ENCODE data around the gene ARHGAP10.

The ARHGAP10 gene

DNA sequence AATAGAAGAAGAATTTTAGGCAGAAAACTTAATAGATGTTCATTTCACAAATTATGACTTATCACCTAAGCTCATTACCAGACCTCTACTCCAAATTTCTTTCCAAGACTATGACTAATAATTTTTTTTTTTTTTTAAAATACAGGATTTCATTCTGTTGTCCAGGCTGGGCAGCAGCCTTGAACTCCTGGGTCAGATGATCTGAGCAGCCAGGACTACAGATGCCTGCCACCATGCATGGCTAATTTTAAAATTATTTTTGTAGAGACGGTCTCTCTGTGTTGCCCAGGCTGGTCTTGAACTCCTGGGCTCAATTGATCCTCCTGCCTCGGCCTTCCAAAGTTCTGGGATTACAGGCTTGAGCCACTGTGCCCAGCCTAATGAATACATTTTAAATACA lies 119.2 kb downstream of the ARHGAP10 start:
- no peak overlapping the region for H3K9ac ChIP-seq
- H3K79me2 ChIP-seq (ENCODE audit: insufficient read depth, low read depth), result 0 out of 2 replicates have a peak, but pooled peaks cover 9% of the 10 kb centered on the region
- peaks cover 17% of the 10 kb centered on the region for H3K4me1 ChIP-seq (ENCODE audit: low read depth, poor library complexity, severe bottlenecking)
- no peaks in the 10 kb centered on the region for H4K20me1 ChIP-seq (ENCODE audit: insufficient read depth)
- TF ChIP-seq CTCF (conservative IDR thresholded peaks at IDR 0.05; ENCODE audit: low read depth, low read length), result no peak
- H3K36me3 ChIP-seq (ENCODE audit: insufficient read depth), result no peaks in the 10 kb centered on the region
- H3K4me3 ChIP-seq (IDR thresholded peaks at IDR 0.05; ENCODE audit: insufficient read depth, low read depth, low read length), result no peak overlapping the region
- H3K4me2 ChIP-seq, result no peak overlapping the region
- H2AFZ ChIP-seq (ENCODE audit: low read depth), result no peak overlapping the region
- H3K27ac ChIP-seq, result no peak overlapping the region
- no peaks in the 10 kb centered on the region for H3K27me3 ChIP-seq (ENCODE audit: insufficient read depth, low read depth)

GRCh38 chr4:147853706-147854105 lies 121.8 kb downstream of the ARHGAP10 start:
- H3K27ac ChIP-seq, result no peak overlapping the region
- H3K4me2 ChIP-seq, result no peak overlapping the region
- no peak overlapping the region for H2AFZ ChIP-seq (ENCODE audit: low read depth)
- no peaks in the 10 kb centered on the region for H3K4me1 ChIP-seq (ENCODE audit: low read depth, poor library complexity, severe bottlenecking)
- no peak for TF ChIP-seq CTCF (conservative IDR thresholded peaks at IDR 0.05; ENCODE audit: low read depth, low read length)
- H3K36me3 ChIP-seq (ENCODE audit: insufficient read depth), result no peaks in the 10 kb centered on the region
- no peak overlapping the region for H3K4me3 ChIP-seq (IDR thresholded peaks at IDR 0.05; ENCODE audit: insufficient read depth, low read depth, low read length)
- no peaks in the 10 kb centered on the region for H4K20me1 ChIP-seq (ENCODE audit: insufficient read depth)
- no peaks in the 10 kb centered on the region for H3K27me3 ChIP-seq (ENCODE audit: insufficient read depth, low read depth)
- H3K79me2 ChIP-seq (ENCODE audit: insufficient read depth, low read depth), result no peaks in the 10 kb centered on the region; the same call in 1 of the 2 replicates
- H3K9ac ChIP-seq, result no peak overlapping the region

DNA sequence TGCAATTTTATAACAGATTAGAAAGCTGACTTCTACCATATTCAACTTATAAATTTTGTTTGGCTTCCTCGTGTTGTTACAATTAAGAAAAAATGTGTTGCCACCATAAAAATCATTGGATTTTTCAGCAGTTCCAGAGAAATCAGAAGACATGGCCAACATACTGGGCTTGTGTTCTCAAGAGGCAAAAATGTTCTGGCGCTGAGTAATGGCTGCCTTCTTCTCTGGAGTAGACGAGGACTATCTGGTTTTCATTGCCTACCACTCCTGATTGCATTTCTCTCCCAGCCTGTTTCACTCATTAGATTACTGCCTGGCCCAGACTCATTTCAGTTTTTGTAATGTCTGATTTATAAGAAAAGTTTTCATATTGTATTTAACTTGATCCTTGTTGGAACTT lies 122.3 kb downstream of the ARHGAP10 start:
- TF ChIP-seq CTCF (conservative IDR thresholded peaks at IDR 0.05; ENCODE audit: low read depth, low read length), result no peak
- Histone ChIP-seq H3K4me3 (IDR thresholded peaks at IDR 0.05; ENCODE audit: insufficient read depth, low read depth, low read length) (no peak overlapping the region), H2AFZ (ENCODE audit: low read depth) (no peak overlapping the region), H3K4me1 (ENCODE audit: low read depth, poor library complexity, severe bottlenecking) (no peaks in the 10 kb centered on the region), H3K4me2 (no peak overlapping the region), H4K20me1 (ENCODE audit: insufficient read depth) (no peaks in the 10 kb centered on the region), H3K27me3 (ENCODE audit: insufficient read depth, low read depth) (no peaks in the 10 kb centered on the region), H3K27ac (no peak overlapping the region), H3K36me3 (ENCODE audit: insufficient read depth) (no peaks in the 10 kb centered on the region), H3K79me2 (ENCODE audit: insufficient read depth, low read depth) (no peaks in the 10 kb centered on the region; the same call in 1 of the 2 replicates), H3K9ac (no peak overlapping the region)

DNA sequence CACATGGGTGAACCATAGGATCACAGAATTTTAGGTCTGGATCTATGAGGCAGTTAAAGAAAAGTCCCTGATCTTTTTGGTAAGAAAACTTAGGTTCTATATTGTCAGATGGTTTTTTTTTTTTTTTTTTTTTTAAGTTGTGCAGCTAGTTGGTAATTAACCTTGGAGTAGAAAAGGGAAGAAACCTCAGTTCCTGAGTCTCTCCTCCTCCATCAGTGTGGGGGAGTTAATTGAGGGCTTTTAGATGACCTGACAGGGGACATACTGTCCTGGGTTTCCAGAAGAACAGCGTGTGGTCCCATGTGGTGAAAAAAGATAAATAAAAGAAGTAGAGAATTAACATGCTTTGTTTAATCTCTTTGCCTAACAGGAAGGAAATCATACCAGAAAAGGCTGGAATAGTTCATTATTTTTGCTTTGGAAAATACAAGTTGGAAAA lies 123.7 kb downstream of the ARHGAP10 start:
- no peak for TF ChIP-seq CTCF (conservative IDR thresholded peaks at IDR 0.05; ENCODE audit: low read depth, low read length)
- no peaks in the 10 kb centered on the region for H3K36me3 ChIP-seq (ENCODE audit: insufficient read depth)
- no peaks in the 10 kb centered on the region for H3K27me3 ChIP-seq (ENCODE audit: insufficient read depth, low read depth)
- H3K4me2 ChIP-seq, result no peak overlapping the region
- H3K27ac ChIP-seq, result no peak overlapping the region
- H2AFZ ChIP-seq (ENCODE audit: low read depth), result no peak overlapping the region
- no peaks in the 10 kb centered on the region for H4K20me1 ChIP-seq (ENCODE audit: insufficient read depth)
- H3K4me1 ChIP-seq (ENCODE audit: low read depth, poor library complexity, severe bottlenecking), result no peaks in the 10 kb centered on the region
- H3K9ac ChIP-seq, result no peak overlapping the region
- H3K4me3 ChIP-seq (IDR thresholded peaks at IDR 0.05; ENCODE audit: insufficient read depth, low read depth, low read length), result no peak overlapping the region
- H3K79me2 ChIP-seq (ENCODE audit: insufficient read depth, low read depth), result no peaks in the 10 kb centered on the region; the same call in 1 of the 2 replicates

Data from KMS-11 (cell line).